A172 (cell line): ENCODE data around the gene SMARCAL1. TPM values are rescaled to one million over a fixed set of nuclear protein-coding genes. Genes with fewer than 3 reads are reported as not detected.

Experiments
- DNase-seq: peaks from one replicate; pipeline ENCODE4 v3.0.0-alpha.2; 2015; ENCODE audit warnings: low spot score
- total RNA-seq: library from RNA; depleted of rRNA; stranded (reverse); fragments of >200 nt; shearing (Covaris generic); gene quantifications from 2 replicates; pipeline ENCODE4 v1.2.3, GENCODE V29; 2014

The SMARCAL1 gene
- total RNA-seq, 1 experiment from 2014 or later = 25.1 TPM

DNA sequence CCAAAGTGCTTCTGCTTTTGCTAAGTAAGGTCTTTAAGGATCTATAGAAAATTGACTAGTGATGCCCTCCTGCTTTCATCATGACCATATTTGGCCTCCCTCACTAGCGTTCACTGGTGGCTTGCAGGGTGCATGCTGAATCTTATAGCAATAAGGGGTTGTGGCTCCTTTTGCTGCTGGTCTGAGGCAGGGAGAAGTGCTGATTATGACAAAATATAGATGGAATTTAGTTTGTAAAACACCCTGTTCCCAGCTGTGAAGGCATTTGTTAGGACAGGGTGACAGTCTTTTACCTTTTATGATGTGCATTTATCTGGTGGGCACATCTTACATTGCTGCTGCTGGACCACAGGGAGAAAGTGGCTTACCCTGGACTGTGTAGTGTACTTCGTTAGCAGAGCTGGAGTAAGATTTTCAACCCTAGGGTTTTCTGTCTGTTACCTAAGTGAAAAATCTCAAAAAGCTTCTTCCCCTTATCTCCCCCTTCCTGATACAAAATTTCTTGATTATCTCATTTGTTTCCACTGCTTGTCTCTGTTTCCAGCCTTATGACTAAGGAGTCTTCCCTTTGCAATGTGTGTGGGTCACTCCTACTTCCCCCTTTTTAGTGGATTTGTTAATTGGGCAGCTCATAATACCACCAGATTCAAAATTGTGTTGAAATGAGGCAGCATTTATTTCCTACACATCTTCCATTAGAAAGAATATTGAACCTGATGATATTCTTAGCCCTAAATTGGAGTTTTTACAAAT, 65.2 kb downstream of the SMARCAL1 start:
- DNase-seq = no peak

DNA sequence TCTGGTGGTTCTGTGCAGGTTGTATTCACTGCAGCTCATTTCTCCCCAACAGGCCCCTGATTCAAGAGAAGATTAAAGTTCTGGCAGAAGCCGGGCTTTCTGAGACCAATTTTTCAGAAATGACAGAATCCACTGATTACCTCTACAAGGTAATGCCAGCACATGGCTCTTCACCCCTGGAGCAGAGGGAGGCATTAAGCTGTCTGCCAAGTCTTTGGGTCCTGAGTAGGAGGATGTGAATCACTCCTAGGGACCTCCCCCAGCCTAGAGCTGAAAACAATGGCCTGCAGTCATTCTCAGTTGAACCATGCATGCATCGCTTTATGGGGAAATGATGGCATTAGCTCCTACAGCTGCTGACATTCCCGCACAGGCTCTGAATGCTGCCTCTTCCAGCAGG, 65.9 kb downstream of the SMARCAL1 start:
- DNase-seq = peak; percentile 92

DNA sequence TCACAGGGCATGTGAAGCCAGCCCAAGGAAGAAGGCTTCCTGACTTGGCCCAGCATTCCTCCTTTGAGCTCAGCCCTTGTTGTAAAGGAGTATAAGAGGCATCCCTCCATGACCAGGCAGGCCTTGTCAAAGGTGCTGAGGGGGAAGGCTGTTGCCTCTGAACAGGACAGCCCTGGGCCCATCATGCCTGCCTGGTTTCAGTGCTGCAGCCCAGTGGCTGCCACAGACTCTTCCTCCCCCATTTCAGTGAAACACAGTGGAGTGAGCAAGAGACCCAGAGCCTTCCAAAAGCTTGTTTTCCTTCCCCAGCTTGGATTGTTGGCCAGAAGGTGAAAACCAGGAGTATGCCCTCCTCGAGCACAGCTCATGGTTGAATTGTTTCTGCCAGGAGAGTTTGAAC, 66.5 kb downstream of the SMARCAL1 start:
- DNase-seq = no peak

DNA sequence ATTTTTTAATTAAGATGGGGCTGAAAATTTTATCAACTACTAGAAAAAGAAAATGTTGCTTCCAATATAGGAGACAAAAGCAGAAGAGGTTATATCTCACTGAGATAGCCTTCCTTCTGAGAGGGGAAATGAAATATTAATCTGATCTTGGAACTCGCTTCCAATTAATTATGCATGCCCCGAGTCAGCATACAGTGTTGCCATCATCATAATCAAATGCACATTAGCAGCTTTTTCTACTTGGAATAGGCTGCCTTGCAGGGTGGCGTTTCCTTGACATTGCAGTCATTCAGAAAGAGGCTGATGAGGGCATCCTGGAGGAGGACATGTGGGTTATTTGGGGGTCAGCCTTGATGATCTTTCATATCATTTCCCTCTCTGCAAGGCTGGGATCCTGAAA, 67.9 kb downstream of the SMARCAL1 start:
- no peak for DNase-seq

DNA sequence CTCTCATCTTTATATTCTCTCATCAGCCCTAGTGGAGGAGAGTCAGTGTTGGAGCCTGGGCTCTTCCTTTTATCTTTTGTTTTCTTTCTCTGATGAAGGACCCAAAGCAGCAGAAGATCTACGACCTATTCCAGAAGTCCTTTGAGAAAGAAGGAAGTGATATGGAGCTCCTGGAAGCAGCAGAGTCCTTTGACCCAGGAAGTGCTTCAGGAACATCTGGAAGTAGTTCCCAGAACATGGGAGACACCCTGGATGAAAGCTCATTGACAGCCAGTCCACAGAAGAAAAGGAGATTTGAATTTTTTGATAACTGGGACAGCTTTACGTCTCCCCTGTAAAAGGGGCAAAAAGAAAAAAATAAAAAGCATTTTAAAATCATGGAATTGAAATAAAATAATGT, 70.4 kb downstream of the SMARCAL1 start:
- DNase-seq = no peak

DNA sequence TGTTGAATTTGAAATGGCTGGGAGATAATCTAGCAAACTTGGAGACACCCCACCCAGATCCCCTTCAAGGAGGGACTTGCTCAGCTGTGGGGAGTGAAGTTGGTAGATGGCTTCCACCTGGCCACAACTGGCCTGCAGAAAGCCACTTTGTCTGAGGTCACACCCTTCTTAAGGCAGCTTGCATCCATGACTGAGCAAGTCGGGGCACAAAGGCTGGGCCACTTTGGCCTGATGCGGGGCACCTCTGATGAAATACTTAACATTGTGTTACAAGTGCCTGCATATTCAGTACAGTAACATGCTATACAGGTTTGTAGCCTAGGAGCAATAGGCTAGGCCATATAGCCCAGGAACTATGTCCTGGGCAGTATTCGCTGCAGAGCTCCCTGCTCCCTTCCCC, 73.0 kb downstream of the SMARCAL1 start:
- DNase-seq = no peak

DNA sequence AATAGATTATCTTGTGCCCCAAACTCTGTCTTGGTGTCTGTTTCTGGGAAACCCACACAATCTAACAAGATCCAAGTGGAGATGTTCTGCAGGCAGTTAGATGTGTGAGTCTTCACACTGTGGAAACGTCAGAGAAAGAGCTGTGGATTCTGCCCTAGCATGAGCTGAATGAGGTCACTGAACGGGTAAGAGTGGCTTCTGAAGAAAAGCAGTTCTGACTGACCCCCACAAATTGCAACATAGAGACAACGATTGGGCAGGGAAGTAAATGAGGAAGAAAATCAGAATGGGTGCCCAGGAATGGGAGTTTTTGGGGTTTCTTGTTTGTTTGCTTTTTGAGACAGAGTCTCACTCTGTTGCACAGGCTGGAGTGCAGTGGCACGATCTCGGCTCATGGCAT, 73.5 kb downstream of the SMARCAL1 start:
- no peak for DNase-seq

DNA sequence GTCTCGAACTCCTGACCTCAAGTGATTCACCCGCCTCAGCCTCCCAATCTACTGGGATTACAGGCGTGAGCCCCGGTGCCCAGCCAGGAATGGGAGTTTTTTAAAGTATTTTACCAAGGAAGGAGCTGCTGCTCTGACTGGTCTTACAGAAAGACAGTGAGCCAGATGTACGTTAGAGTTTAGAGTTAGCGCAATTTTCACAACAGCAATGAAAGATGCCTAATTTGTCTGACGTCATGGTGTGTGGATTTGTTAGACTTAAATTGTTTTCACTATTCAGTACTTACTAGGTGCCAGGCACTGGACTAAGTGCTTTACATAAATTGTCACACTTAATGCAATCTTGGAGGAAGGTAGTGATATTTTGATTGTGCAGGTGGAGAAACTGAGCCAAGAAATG, 74.0 kb downstream of the SMARCAL1 start:
- DNase-seq = no peak

DNA sequence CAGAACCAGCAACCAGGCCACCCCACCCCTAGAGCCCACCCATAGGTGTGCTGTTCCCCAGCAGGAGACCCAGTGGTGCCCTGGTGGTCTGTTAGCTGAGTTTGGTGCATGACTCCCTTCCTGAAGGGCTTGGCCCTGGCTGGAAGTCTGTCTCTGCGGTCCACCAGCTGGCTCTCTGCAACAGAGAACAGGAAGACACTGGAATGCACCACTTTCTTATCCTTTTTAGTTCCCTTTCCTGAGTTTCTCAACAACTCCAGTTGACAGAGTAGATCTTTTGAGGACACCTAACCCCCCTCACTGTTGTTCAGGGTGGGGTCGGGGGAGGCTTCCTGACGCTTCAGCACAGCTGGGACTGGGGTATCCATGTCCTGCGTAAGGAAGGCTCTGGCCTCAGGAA, 74.4 kb downstream of the SMARCAL1 start:
- DNase-seq = no peak

DNA sequence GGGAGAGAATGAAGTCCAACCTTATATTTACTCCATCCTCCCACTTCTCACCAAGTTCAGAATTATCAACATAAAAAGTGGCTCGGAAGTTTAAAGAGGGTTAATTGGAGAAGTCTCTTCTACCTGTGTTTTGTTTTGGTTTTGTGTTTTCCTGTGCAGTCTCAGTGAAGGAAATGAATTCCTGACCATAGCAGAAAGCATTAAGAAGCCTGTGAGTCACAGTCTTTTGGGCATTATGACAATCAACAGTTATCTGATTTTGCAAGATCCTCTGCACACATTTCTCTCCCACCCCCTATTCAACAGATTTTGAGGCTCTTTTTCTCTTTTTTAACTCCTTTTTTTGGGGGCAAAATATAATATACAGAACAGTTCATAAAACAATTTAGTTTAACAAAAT, 77.8 kb downstream of the SMARCAL1 start:
- peak; percentile 80 for DNase-seq

DNA sequence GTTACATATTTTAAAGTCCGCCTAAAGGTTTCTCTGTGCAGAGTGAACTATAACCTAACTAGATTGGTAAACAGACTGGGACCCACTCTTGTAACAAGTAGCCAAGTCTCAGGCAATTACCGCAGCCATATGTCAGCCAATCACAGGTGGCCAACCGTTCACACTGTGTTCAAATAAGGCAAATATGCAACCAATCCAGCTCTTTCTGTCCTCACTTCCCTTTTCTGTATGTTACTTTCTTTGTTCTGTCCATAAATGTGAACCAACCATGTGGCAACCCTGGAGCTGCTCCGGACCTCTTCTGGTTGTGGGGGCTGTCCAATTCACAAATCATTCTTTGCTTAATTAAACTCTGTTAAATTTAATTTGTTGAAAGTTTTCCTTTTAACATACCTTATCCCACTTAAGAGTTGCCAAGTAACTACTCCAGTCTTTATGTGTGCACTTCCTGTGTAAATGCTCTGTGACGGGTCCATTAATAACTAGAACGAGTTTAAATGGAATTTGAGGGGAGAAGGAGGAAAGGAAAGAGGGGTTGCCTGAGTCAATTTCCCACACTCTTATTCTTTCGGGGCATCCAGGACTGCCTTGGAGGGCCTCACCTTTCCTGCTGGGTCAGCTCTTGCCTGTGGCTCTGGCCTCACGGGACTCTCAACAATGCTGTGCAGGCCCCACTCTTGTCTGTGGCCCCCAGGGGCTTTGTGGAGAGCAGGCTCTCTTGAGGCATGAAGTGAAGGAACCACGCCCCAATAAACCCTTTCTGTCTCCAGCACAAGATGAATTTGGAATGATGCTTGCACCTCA, 79.7 kb downstream of the SMARCAL1 start:
- DNase-seq = no peak

DNA sequence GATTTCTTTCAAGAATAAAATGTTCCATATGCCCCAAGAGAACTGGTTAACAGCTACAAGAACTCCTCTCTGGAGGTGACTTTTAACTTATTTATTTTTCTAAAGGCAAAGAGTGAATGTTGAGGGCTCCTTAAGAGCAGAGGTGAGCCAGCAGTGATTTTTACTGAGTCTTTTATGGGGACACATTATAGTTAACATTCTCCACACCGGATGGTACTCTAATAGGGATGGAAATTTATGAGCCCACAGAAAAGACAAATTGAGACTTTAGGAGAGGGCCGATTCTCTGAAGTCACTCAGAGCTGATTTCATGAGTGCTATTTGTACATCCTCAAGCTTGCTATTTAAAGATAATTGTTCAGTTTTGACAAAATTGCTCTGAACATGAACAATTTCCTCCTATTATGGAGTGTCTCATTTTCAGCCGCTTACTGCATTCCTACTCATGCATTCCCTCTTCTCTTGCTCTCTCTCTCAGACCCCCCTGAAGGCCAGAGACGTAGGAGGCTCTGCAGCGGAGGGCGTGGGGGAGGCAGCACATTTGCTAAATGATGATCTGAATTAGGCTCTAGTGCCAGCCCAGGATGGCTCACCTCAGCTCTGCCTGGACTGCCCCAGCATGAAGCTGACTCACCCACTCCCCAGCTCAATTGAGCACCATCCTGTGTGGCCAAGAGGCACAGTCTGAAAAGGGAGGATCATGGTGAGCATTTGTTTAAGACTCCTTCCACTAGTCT, 80.5 kb downstream of the SMARCAL1 start:
- peak; percentile 82 for DNase-seq

DNA sequence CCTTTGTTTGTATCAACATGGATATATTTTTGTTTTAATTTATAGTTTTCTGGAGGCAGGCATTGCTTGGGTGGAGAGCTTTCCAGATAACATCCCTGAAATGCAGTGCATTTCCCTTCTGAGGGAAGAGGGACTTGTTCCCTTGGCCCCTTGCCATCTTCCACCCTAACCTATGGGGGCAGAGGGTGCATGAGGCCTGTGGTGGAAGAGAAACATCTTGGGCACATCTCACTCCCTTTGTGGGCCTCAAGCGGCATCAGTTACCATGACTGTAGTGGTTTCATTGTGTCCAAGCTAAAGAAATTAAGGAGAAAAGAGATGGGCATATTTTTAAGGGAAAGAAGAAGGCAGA, 81.0 kb downstream of the SMARCAL1 start:
- DNase-seq = no peak

DNA sequence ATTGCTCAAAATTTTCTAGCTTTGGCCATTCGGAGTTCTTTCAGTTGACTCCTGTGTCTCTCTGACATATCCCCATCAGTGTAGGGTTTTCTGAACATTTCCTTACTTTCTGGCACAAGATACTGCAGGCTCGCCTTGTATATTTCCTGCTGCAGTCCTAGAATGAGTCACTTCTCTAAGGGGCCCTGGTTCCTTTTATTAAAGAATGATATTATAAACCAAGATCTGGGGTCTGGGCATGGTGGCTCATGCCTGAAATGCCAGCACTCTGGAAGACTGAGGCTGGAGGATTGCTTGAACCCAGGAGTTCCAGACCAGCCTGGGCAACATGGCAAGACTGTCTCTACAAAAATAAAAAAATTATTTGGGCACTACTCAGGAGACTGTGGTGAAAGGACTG, 83.4 kb downstream of the SMARCAL1 start:
- no peak for DNase-seq

DNA sequence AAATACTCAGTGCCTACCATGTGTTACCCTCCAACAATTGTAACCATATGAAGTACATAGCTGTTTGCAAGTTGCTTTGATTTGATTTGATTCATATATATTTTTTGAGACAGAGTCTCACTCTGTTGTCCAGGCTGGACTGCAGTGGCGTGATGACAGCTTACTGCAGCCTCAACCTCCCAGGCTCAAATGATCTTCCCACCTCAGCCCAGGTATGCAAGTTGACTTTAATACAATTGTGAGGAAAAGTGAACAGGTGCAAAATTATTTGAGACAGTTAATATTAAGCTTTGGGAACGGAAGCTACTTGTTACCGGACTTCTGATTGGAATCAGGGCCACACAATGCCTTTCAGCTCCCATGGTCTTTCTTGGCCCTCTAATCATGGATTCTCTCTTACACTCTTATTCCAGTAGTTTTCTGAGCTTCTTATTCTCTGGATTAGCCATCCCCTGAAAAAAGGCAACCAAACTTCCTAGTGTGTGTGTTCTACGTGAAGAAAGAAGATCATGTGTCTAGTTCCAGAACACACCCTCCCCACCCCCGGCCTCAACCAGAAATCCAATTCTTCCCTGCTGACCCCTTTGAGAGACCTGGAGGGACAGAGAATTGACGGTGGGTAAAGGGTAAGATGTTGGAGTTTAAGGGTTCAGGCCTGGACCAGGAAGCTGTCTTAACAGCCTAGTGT, 85.2 kb downstream of the SMARCAL1 start:
- DNase-seq = no peak

DNA sequence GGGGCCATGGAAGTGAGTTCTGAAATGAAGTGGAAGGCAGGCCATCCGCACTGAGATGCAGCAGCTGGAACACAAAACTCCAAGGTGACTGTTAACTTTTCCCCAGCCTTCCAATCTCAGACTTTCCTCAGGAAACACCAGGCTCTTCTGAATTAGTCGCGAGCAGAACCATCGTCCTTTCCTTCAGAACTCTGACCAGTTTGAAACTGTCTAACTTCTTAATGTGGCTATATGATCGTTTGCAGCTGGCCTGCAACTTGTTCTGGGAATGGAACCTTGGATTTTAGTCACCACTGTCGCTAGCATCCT, 85.7 kb downstream of the SMARCAL1 start:
- DNase-seq = no peak

DNA sequence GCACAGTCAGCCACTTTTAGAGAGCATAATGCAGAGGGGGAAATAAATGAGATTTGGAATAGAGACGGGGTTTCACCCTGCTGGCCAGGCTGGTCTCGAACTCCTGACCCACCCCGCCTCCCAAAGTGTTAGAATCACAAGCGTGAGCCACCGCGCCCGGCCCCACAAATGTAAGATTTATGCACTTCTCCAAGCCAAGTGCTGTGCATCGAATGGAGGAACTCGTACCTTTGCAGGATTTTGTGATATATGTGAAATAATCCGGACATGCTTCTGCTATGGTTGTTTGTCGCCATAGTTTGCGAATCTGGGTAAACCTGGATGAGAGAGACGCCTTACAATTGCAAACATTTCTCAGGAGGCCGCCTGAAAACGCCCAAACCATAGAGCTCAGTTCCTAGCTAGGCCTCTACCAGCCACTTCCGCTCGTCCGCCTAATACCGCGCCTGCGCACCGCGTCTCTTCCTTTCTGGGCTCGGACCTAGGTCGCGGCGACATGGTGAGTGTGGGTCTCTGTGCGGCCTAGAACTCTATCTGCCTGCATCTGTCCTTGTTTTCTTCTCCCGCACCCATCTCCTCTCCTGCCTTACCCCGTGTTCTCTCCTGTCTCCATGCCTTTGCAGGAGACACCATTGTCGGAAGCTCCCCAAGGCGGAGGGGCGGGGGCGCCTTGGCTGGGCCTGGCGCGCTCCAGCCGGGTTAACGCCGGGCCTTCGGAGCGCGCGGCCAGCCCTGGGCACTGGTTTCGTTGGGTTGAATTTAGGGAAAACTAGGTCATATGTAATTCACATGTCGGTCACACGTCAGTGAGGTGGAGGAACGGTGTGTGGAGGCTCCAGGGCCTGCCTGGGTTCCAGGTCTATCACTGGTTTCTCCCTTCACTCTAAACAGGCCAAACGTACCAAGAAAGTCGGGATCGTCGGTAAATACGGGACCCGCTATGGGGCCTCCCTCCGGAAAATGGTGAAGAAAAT, 86.4 kb downstream of the SMARCAL1 start, which contains the start of gene RPL37A:
TSS of gene RPL37A (plus strand) at position 466 of the 974 bp plus-strand sequence. CDS start at position 497, 31 bp downstream.
- peak; percentile 97 for DNase-seq

DNA sequence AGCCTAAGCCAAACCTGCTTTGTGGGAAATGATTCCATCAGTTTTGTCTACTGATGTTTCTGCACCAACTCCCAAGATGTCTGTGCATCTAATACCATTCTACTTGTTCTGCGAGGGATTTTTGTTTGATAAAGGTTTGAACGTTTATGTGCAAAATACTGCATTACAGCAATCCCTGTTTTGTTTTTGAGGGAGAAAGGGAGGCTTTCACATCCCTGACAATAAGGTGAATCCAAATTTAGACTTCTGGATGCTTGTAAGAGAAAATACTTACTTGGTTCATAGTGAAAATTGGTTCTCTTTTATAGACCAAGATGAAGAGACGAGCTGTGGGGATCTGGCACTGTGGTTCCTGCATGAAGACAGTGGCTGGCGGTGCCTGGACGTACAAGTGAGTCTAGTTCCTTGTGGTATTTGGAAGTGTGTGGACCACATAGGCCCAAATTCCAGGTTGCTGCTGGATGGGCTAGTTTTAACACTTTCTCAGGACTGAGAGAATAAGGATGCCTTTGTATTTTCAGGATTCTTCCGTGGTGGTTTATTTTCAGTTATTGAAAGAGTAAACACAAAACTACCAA, 87.4 kb downstream of the SMARCAL1 start:
- DNase-seq = no peak

DNA sequence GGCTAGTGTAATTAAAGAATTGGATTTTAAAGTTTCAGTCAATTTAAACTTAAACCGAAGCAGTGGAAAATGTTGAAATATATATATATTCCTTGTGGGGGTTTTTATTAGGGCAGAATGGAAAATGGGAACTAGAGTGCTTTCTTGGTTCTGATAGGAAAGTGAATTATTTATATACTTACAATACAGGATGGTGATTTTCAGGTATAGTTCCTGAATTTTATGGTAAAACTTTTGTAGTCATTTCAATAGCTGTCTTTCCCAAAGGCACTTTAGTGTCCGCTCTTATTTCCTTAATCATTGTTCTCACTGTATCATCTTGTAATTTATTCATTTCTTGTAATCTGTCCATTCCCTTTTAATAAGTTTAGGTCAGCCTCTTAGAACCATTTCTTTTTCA, 88.3 kb downstream of the SMARCAL1 start:
- no peak for DNase-seq

DNA sequence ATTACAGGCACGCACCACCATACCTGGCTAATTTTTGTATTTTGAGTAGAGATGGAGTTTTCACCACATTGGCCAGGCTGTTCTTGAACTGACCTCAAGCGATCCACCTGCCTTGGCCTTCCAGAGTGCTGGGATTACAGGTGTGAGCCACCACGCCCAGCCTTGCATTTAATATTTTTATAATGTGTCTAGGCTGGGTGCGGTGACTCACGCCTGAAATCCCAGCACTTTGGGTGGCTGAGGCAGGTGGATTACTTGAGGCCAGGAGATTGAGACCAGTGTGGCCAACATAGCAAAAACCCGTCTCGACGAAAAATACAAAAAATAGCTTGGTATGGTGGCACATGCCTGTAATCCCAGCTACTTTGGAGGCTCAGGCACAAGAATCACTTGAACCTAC, 89.6 kb downstream of the SMARCAL1 start:
- no peak for DNase-seq
